H1 (cell line): ENCODE results near the gene SLC11A1. TPM values are rescaled to one million over a fixed set of nuclear protein-coding genes. Genes with fewer than 3 reads are reported as not detected.

ENCODE experiments used
- BCL11A ChIP-seq, 2 experiments: IDR thresholded peaks; one replicate each; pipeline ENCODE4 v1.6.1; 2011; ENCODE audit warnings: low read depth in 2 of 2, low read length in 2 of 2, mild to moderate bottlenecking in 2 of 2
- CBX5 ChIP-seq: fragments of 300-800, 300-1000 bp; sonication (generic); IDR thresholded peaks from 2 replicates; pipeline ENCODE4 v1.7.1; 2016; ENCODE audit warnings: antibody characterized with exemption, low read length, low read depth
- CBX8 ChIP-seq: fragments of 300-800, 300-1000 bp; sonication (generic); IDR thresholded peaks from 2 replicates; pipeline ENCODE4 v1.7.1; 2016; ENCODE audit warnings: low read depth, low read length, borderline replicate concordance
- CEBPB ChIP-seq: IDR thresholded peaks from 2 replicates; pipeline ENCODE4 v1.6.1; 2012; ENCODE audit warnings: low read depth, low read length
- CHD7 ChIP-seq: fragments of 300-600 bp; sonication (generic); IDR thresholded peaks from 2 replicates; pipeline ENCODE4 v1.7.1; 2012; ENCODE audit warnings: low read length, moderate library complexity, mild to moderate bottlenecking, inconsistent platforms; ENCODE audit not compliant: insufficient replicate concordance
- EP300 ChIP-seq, 2 experiments: IDR thresholded peaks; 1 replicate in 1 of 2; 2 replicates in 1 of 2; pipeline ENCODE4 v1.6.1; 2011 to 2012; ENCODE audit warnings: low read depth in 2 of 2, low read length in 2 of 2, mild to moderate bottlenecking in 2 of 2, borderline replicate concordance in 1 of 2, inconsistent platforms in 1 of 2, moderate library complexity in 1 of 2
- RNF2 ChIP-seq: fragments of 200-900, 300-1000 bp; sonication (generic); IDR thresholded peaks from 2 replicates; pipeline ENCODE4 v1.7.1; 2016; ENCODE audit warnings: borderline replicate concordance, low read depth, mild to moderate bottlenecking, antibody characterized with exemption, low read length; ENCODE audit not compliant: poor library complexity, severe bottlenecking; ENCODE audit errors: missing control alignments
- SAP30 ChIP-seq: fragments of 300-600 bp; sonication (generic); IDR thresholded peaks from 2 replicates; pipeline ENCODE4 v1.7.1; 2012; ENCODE audit warnings: low read length, moderate library complexity, mild to moderate bottlenecking, inconsistent platforms; ENCODE audit not compliant: insufficient read depth, insufficient replicate concordance
- SIX5 ChIP-seq: IDR thresholded peaks from 2 replicates; pipeline ENCODE4 v1.6.1; 2011; ENCODE audit warnings: mild to moderate bottlenecking, low read depth, low read length
- SP1 ChIP-seq: IDR thresholded peaks from 2 replicates; pipeline ENCODE4 v1.6.1; 2011; ENCODE audit warnings: low read depth, low read length
- TAF7 ChIP-seq: optimal IDR thresholded peaks from 2 replicates; pipeline ENCODE3; 2011; ENCODE audit warnings: low read depth, mild to moderate bottlenecking, inconsistent platforms, low read length, moderate library complexity, borderline replicate concordance
- YY1 ChIP-seq: IDR thresholded peaks from 2 replicates; pipeline ENCODE4 v1.6.1; 2011; ENCODE audit warnings: low read depth, mild to moderate bottlenecking, low read length
- polyA plus RNA-seq, 7 experiments: library from polyadenylated mRNA; depleted of rRNA in 3 of 7; stranded (reverse) in 5 of 7; unstranded in 2 of 7; fragments of >200 nt in 5 of 7; fragments of 200-250 nt in 2 of 7; gene quantifications; 1 replicate in 5 of 7; 2 replicates in 1 of 7; 4 replicates in 1 of 7; pipeline versions ENCODE4 v1.2.1 to v1.2.3, GENCODE V29; 2011 to 2013; ENCODE audit warnings: missing spikeins in 2 of 7, mixed read lengths in 2 of 7
- total RNA-seq: library from RNA; stranded (reverse); fragmentation: NEBNext Ultra II Directional; extraction: Animal tissue kit (Norgen Biotek cat#: 25700); gene quantifications from 2 replicates; pipeline ENCODE4 v1.2.1, GENCODE V29; 2021

Gene SLC11A1
- total and polyA plus RNA-seq, 2 of the 8 experiments (the other 6 are each of a cell fraction or from before 2014, with no cell fraction given), result 0.20 to 0.43 TPM

- no peak for TF ChIP-seq CHD7
- TF ChIP-seq SAP30, result no peak
- no peak for TF ChIP-seq SIX5
- TF ChIP-seq YY1, result no peak
- no peak for TF ChIP-seq CBX5
- no peak for TF ChIP-seq TAF7
- no peak for TF ChIP-seq SP1
- TF ChIP-seq EP300 (IDR thresholded peaks at IDR 0.05; ENCODE audit: borderline replicate concordance in 1 of 2, low read depth in 2 of 2, low read length in 2 of 2), result no peak
- no peak for TF ChIP-seq RNF2
- TF ChIP-seq CEBPB, result no peak
- TF ChIP-seq CBX8, result no peak
- no peak for TF ChIP-seq BCL11A (IDR thresholded peaks at IDR 0.05; ENCODE audit: low read depth in 2 of 2, low read length in 2 of 2)
Observed at GRCh38 chr2:218401890-218402289, 19.8 kb downstream of the SLC11A1 start (continued).
